Measurements from ENCODE around the gene SPAG17. TPM values are rescaled to one million over a fixed set of nuclear protein-coding genes. Genes with fewer than 3 reads are reported as not detected.

The SPAG17 gene
- total and polyA plus RNA-seq, 2 donors (not counting 1 experiment from before 2014, with no cell fraction given) = not detected

DNA sequence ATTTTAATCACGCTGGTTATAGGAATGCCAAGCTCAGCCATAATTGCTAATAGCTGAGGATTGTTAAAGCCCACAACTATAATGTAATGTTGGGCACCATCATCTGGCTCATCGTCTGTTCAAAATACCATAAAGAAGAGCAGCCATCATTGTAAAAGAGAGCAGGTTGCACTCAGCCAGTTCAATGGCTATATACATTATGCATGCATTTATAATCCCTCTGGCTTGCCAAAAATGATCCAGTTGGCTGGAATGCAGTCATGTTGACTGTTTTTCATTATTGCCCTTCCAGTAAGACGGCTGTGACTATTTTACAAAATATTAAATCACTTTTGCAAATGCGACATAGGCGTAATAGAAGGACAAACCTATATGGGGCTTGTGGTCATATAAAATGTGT, 85.3 kb downstream of the SPAG17 start:
- intact Hi-C loops (cut with micrococcal nuclease) = no loop called here
- WGBS (ENCODE audit: insufficient coverage) = 80% methylated on average over 1 of the region's 5 CpGs
- ATAC-seq (ENCODE audit: low read depth) = no peak
- Mint-ChIP-seq H3K9me3 (ENCODE audit: insufficient read depth) (no peaks in the 10 kb centered on the region), H3K4me1 (no peaks in the 10 kb centered on the region), H3K4me3 (no peak overlapping the region), H3K27ac (no peak overlapping the region), H3K27me3 (no peaks in the 10 kb centered on the region)
- Histone ChIP-seq H3K27ac (ENCODE audit: low read length in 2 of 2) (no peak overlapping the region), H3K4me2 (replicated peaks; ENCODE audit: low read depth, low read length, poor library complexity, severe bottlenecking) (no peak overlapping the region), H3K27me3 (replicated peaks in 1 of 4; ENCODE audit: control extremely low read depth in 1 of 4, control insufficient read depth in 3 of 4, insufficient read depth in 4 of 4, low read length in 3 of 4) (no peaks in the 10 kb centered on the region), H3K4me3 (ENCODE audit: control extremely low read depth in 1 of 5, extremely low read depth in 1 of 5, insufficient read depth in 1 of 5, low read depth in 2 of 5, low read length in 4 of 5) (no peak overlapping the region), H3K9me3 (ENCODE audit: control extremely low read depth in 1 of 3, control insufficient read depth in 2 of 3, insufficient read depth in 1 of 3, low read length in 2 of 3) (no peaks in the 10 kb centered on the region), H3K9ac (ENCODE audit: low read length) (no peak overlapping the region), H2AFZ (ENCODE audit: insufficient read depth, low read depth, low read length, poor library complexity, severe bottlenecking) (no peak overlapping the region), H3K4me1 (ENCODE audit: control insufficient read depth in 2 of 2, insufficient read depth in 2 of 2, low read length in 2 of 2) (no peaks in the 10 kb centered on the region), H3K79me2 (ENCODE audit: control insufficient read depth, insufficient read depth, low read length) (no peaks in the 10 kb centered on the region), H3K36me3 (replicated peaks in 1 of 2; ENCODE audit: control extremely low read depth in 1 of 2, control insufficient read depth in 1 of 2, extremely low read depth in 1 of 2, insufficient read depth in 2 of 2, low read length in 1 of 2) (no peaks in the 10 kb centered on the region), H4K20me1 (ENCODE audit: control insufficient read depth, insufficient read depth, low read length, poor library complexity, severe bottlenecking) (no peaks in the 10 kb centered on the region)
- CTCF ChIA-PET = no interaction called here
- POLR2A ChIA-PET = no interaction called here
- no peak for DNase-seq
- TF ChIP-seq, protein P1, sequence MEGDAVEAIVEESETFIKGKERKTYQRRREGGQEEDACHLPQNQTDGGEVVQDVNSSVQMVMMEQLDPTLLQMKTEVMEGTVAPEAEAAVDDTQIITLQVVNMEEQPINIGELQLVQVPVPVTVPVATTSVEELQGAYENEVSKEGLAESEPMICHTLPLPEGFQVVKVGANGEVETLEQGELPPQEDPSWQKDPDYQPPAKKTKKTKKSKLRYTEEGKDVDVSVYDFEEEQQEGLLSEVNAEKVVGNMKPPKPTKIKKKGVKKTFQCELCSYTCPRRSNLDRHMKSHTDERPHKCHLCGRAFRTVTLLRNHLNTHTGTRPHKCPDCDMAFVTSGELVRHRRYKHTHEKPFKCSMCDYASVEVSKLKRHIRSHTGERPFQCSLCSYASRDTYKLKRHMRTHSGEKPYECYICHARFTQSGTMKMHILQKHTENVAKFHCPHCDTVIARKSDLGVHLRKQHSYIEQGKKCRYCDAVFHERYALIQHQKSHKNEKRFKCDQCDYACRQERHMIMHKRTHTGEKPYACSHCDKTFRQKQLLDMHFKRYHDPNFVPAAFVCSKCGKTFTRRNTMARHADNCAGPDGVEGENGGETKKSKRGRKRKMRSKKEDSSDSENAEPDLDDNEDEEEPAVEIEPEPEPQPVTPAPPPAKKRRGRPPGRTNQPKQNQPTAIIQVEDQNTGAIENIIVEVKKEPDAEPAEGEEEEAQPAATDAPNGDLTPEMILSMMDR (IDR thresholded peaks at IDR 0.05) = no peak
- TF ChIP-seq EZH2 (IDR thresholded peaks at IDR 0.05; ENCODE audit: borderline replicate concordance, insufficient read depth, low read depth, low read length, poor library complexity, severe bottlenecking) = no peak

DNA sequence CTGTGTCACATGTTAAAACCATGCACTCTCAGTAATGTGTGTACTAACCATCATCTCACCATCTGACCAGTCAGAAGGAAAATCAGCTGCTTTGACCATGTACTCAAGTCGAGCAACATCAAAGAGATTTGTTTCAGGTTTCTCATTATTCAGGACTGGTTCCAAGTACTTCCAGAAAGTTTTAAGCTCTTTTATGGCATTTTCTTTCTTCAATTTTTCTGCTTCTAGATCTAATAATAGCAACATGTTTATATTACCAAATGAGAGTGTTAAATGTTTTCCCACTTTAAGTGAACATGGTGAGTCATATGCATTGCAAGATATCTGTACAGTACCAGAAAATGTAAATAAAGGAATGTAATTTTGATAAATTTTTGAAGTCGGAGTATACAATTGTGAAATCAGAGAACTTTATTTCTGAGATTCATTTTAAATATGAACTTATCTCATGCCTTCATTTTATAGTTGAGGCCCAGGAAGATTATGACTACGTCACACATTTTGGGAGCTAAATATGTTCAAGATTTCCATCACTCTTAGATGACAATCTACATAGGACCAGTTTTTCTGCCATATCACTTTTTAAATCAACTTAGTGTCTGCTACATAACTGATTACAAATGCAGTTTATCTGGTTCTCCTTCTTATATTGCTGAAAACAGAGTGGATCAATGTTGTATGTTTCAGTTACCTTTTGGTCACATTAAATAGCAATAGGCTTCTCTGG, 87.2 kb downstream of the SPAG17 start:
- Mint-ChIP-seq H3K4me3 (no peak overlapping the region), H3K27me3 (no peaks in the 10 kb centered on the region), H3K9me3 (ENCODE audit: insufficient read depth) (no peaks in the 10 kb centered on the region), H3K27ac (no peak overlapping the region), H3K4me1 (no peaks in the 10 kb centered on the region)
- Histone ChIP-seq H3K9me3 (ENCODE audit: control extremely low read depth in 1 of 3, control insufficient read depth in 2 of 3, insufficient read depth in 1 of 3, low read length in 2 of 3) (no peaks in the 10 kb centered on the region), H3K27ac (ENCODE audit: low read length in 2 of 2) (no peak overlapping the region), H4K20me1 (ENCODE audit: control insufficient read depth, insufficient read depth, low read length, poor library complexity, severe bottlenecking) (no peaks in the 10 kb centered on the region), H3K4me1 (ENCODE audit: control insufficient read depth in 2 of 2, insufficient read depth in 2 of 2, low read length in 2 of 2) (no peaks in the 10 kb centered on the region), H3K27me3 (replicated peaks in 1 of 4; ENCODE audit: control extremely low read depth in 1 of 4, control insufficient read depth in 3 of 4, insufficient read depth in 4 of 4, low read length in 3 of 4) (no peaks in the 10 kb centered on the region), H3K9ac (ENCODE audit: low read length) (no peak overlapping the region), H2AFZ (ENCODE audit: insufficient read depth, low read depth, low read length, poor library complexity, severe bottlenecking) (no peak overlapping the region), H3K36me3 (replicated peaks in 1 of 2; ENCODE audit: control extremely low read depth in 1 of 2, control insufficient read depth in 1 of 2, extremely low read depth in 1 of 2, insufficient read depth in 2 of 2, low read length in 1 of 2) (no peaks in the 10 kb centered on the region), H3K4me2 (replicated peaks; ENCODE audit: low read depth, low read length, poor library complexity, severe bottlenecking) (no peak overlapping the region), H3K79me2 (ENCODE audit: control insufficient read depth, insufficient read depth, low read length) (no peaks in the 10 kb centered on the region), H3K4me3 (ENCODE audit: control extremely low read depth in 1 of 5, extremely low read depth in 1 of 5, insufficient read depth in 1 of 5, low read depth in 2 of 5, low read length in 4 of 5) (no peak overlapping the region)
- ATAC-seq (ENCODE audit: low read depth) = no peak
- 33% methylated on average over 1 of the region's 3 CpGs for whole genome bisulfite sequencing (ENCODE audit: insufficient coverage)
- no peak for DNase-seq
- no peak for TF ChIP-seq EZH2 (IDR thresholded peaks at IDR 0.05; ENCODE audit: borderline replicate concordance, insufficient read depth, low read depth, low read length, poor library complexity, severe bottlenecking)
- TF ChIP-seq, protein P1 (IDR thresholded peaks at IDR 0.05) = no peak
- POLR2A ChIA-PET = no interaction called here
- CTCF ChIA-PET = no interaction called here
- intact Hi-C loops (cut with micrococcal nuclease) = no loop called here

Data from B cell (primary cell).